T47D (cell line): Measurements from ENCODE around the gene TNFRSF12A.
"Not testable (repeated sequence)": the region's sequence is repeated elsewhere in the genome, so short reads cannot be mapped to it uniquely, and the experiment has no call there.

Source experiments
- DNase-seq, 2 experiments: peaks; one replicate each; pipeline versions ENCODE4 v3.0.0 to v3.0.0-alpha.2; 2011 to 2012; ENCODE audit warnings: low read depth in 1 of 2, low spot score in 1 of 2
- JUND ChIP-seq: IDR thresholded peaks from 2 replicates; pipeline ENCODE4 v1.6.1; 2012; ENCODE audit warnings: low read depth
- in situ Hi-C: cut with HindIII; loops from 2 replicates; pipeline ENCODE4 v1.10.0; 2016; ENCODE audit warnings: low sequenced_read_pairs, low pct_unique_long_range_greater_than_20kb

TNFRSF12A gene

GRCh38 chr16:3042376-3042775 is 22.2 kb downstream of the TNFRSF12A start:
- in situ Hi-C loops = no loop called here
- no peak for DNase-seq
- no peak for TF ChIP-seq JUND

GRCh38 chr16:3044708-3045107 is 24.5 kb downstream of the TNFRSF12A start:
- in situ Hi-C loops = no loop called here
- no peak for DNase-seq
- no peak for TF ChIP-seq JUND

- in situ Hi-C loops = no loop called here
- DNase-seq = peak in 1 of 2 experiments; percentile 72
- TF ChIP-seq JUND = no peak
These were observed 25.8 kb downstream of the TNFRSF12A start, which contains the start of gene MMP25 for GRCh38 chr16:3045758-3046640. Gene MMP25, plus strand, starts transcription at chr16:3046561. Its CDS starts 357 bp downstream, at chr16:3046918.

DNA sequence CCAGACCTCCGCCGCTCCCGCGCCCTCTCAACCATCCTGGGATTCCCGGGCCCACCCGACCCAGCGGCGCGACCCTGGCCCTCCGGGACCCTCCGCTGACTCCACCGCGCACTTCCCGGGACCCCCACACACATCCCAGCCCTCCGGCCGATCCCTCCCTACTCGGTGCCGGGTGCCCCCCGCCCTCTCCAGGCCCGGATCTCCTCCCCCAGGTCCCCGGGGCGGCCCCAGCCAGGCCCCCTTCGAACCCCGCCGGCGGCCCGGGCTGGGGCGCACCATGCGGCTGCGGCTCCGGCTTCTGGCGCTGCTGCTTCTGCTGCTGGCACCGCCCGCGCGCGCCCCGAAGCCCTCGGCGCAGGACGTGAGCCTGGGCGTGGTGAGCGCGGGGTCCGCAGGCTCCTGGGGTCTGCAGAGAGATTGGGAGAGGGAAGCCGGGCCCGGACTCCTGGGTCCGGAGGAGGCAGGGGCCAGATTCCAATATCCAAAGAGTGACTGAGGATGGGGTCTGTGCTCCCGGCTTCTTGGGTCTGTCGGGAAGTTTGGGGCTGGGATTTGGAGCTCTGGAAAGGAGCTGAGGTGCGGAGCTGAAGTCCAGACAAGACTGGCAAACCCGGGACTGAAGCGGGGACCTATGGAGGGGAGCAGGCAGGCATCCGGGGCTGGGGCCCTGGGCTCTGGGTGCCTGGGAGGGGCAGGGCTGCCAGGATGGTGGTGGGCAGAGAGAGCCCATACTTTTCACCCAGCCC is 26.6 kb downstream of the TNFRSF12A start:
- DNase-seq = no peak
- in situ Hi-C loops = no loop called here
- no peak for TF ChIP-seq JUND

- DNase-seq = no peak
- in situ Hi-C loops = no loop called here
- TF ChIP-seq JUND = no peak
These were observed 27.2 kb downstream of the TNFRSF12A start for GRCh38 chr16:3047387-3047720.

- DNase-seq = no peak
- TF ChIP-seq JUND = no peak
- in situ Hi-C loops = no loop called here
These were observed 29.8 kb downstream of the TNFRSF12A start for GRCh38 chr16:3049921-3050481.

DNA sequence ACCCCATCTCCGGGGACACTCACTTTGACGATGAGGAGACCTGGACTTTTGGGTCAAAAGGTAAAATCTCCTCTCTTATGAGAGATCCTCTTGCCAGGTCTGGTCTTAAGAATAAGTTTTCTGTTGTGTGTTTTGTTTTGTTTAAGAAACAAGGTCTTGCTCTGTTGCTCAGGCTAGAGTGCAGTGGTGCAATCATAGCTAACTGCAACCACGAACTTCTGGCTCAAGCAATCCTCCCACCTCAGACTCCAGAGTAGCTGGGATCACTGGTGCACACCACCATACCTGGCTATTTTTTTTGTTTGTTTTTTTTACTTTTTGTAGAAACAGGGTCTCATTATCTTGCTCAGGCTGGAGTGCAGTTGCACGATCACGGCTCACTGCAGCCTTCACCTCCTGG is 30.3 kb downstream of the TNFRSF12A start:
- DNase-seq = no peak
- in situ Hi-C loops = no loop called here
- TF ChIP-seq JUND = no peak

GRCh38 chr16:3051009-3051408 is 30.8 kb downstream of the TNFRSF12A start:
- no peak for DNase-seq
- in situ Hi-C loops = no loop called here
- TF ChIP-seq JUND = no peak

DNA sequence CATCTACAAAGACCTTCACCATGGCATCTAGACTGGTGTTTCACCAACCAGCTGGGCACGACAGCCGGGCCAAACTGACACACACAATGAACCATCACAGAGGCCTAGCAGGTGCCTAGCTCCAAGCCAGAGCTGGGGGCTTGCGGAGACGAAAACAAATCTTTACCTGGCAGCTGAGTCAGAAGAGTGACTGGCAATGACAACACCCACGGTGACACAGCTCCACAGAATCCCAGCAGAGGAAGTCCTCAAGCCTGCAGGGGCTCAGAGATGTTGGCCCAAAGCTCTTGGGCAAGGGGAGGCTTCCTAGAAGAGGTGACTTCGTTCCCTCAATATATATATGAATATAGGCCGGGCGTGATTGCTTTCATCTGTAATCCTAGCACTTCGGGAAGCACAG is 31.3 kb downstream of the TNFRSF12A start:
- in situ Hi-C loops = no loop called here
- TF ChIP-seq JUND = no peak
- DNase-seq = no peak

- in situ Hi-C loops, DNase-seq: not testable (repeated sequence)
These were observed 32.6 kb downstream of the TNFRSF12A start for GRCh38 chr16:3052571-3053329.

DNA sequence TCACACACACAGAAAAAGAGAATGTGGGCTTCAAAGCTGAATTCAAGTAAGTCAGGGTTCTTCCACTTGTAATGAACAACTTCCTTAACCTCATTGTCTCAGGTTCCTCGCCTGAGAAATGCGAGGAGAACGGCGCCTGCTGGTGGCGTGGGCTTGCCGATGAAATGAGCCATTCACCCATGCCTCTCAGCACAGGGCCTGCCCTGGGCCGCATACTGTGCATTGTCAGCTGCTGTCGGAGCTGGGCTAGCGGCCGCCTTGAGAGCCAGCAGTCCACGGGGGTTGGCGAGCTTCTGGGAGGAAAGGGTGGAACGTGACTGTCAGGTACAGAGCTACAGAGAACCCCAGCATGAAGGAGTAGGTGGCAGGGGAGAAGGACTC is 33.2 kb downstream of the TNFRSF12A start:
- DNase-seq, in situ Hi-C loops: not testable (repeated sequence)

DNA sequence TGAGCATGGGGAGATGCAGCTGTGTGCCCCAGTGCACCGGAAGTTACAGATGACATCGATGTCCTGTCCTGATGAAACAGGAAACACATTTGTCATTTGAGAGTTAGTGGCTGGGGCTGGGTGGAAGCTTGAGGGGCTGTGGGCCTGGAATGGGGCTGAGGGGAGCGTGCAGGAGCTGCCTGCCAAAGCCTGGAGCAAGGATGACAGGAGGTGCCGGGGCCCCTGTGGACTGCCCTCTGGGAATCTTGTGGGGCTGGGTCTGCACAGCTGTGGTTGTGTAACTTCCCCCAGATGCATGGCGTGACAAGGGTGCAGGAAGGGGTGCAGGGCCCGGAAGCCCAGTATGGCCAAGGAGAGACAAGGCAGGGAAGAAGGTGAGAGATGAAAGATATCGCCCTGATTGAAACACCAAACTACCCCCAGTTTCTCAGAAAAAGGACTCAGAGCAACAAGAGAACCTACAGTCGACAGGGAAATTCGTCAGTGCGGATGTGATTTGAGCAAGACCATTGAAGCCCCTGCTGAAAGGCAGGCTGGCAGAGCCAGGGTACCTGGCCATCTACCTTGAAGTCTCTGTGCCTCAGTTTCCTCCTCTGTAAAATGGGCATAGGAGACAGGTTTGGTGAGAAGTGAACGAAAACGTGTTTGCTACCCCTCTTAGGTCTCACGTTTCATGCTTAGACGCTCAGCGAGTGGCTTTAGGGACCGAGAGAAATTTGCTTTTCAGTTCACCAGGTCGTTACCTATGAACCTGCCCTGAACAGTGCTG is 35.0 kb downstream of the TNFRSF12A start:
- no peak for TF ChIP-seq JUND
- no peak for DNase-seq
- in situ Hi-C loops = no loop called here

GRCh38 chr16:3055734-3056115 is 35.6 kb downstream of the TNFRSF12A start:
- DNase-seq, in situ Hi-C loops: not testable (repeated sequence)
